ENCODE results near the gene ASCL4.
"Not testable (repeated sequence)": the region's sequence is repeated elsewhere in the genome, so short reads cannot be mapped to it uniquely, and the experiment has no call there.

Gene ASCL4

GRCh38 chr12:107774349-107775029 is at the start of gene ASCL4:
Gene ASCL4 (plus strand): TSS chr12:107774704. CDS start chr12:107775219, 515 bp downstream.
- no peak for DNase-seq

GRCh38 chr12:107727327-107727726 is 47.2 kb upstream of the ASCL4 start:
- DNase-seq = not testable (repeated sequence)

GRCh38 chr12:107727742-107728141 is 46.8 kb upstream of the ASCL4 start:
- DNase-seq = not testable (repeated sequence)

GRCh38 chr12:107730618-107731341 is 43.7 kb upstream of the ASCL4 start:
- DNase-seq = no peak

- no peak for DNase-seq
Measured at GRCh38 chr12:107731366-107731765, 43.1 kb upstream of the ASCL4 start.

GRCh38 chr12:107732365-107732764 is 42.1 kb upstream of the ASCL4 start:
- no peak for DNase-seq

- no peak for DNase-seq
Measured at GRCh38 chr12:107734139-107734538, 40.4 kb upstream of the ASCL4 start.

- no peak for DNase-seq
Measured at GRCh38 chr12:107735763-107736162, 38.7 kb upstream of the ASCL4 start.

- DNase-seq = no peak
Measured at GRCh38 chr12:107736914-107737313, 37.6 kb upstream of the ASCL4 start.

- no peak for DNase-seq
Measured at GRCh38 chr12:107748472-107748871, 26.0 kb upstream of the ASCL4 start.

GRCh38 chr12:107749083-107749482 is 25.4 kb upstream of the ASCL4 start:
- no peak for DNase-seq

- DNase-seq = no peak
Measured at GRCh38 chr12:107759410-107759809, 15.1 kb upstream of the ASCL4 start.

- no peak for DNase-seq
Measured at GRCh38 chr12:107760207-107760808, 14.2 kb upstream of the ASCL4 start.

- peak; percentile 81 for DNase-seq
Measured at GRCh38 chr12:107760809-107761501, 13.5 kb upstream of the ASCL4 start, which contains the start of gene PRDM4. Gene PRDM4 (minus strand): TSS chr12:107761137. CDS start chr12:107760515, 622 bp downstream.

- no peak for DNase-seq
Measured at GRCh38 chr12:107761502-107761904, 13.0 kb upstream of the ASCL4 start.

- DNase-seq = no peak
Measured at GRCh38 chr12:107762874-107763273, 11.6 kb upstream of the ASCL4 start.

GRCh38 chr12:107764626-107765025 is 9.9 kb upstream of the ASCL4 start:
- no peak for DNase-seq

- DNase-seq = no peak
Measured at GRCh38 chr12:107765316-107765715, 9.2 kb upstream of the ASCL4 start.

GRCh38 chr12:107767466-107767865 is 7.0 kb upstream of the ASCL4 start:
- no peak for DNase-seq

- no peak for DNase-seq
Measured at GRCh38 chr12:107775093-107775721, 703 bp downstream of the ASCL4 start.

- no peak for DNase-seq
Measured at GRCh38 chr12:107776171-107776570, 1.7 kb downstream of the ASCL4 start.

- no peak for DNase-seq
Measured at GRCh38 chr12:107778383-107779025, 4.0 kb downstream of the ASCL4 start.
